GM19043 (cell line): ENCODE data around the gene KIAA0930.

Experiments used
- ATAC-seq: cut with Tn5 transposase; IDR thresholded peaks from one replicate; pipeline ENCODE4 v1.9.1; 2021; ENCODE audit warnings: low read depth; ENCODE audit not compliant: unreplicated experiment

The KIAA0930 gene

GRCh38 chr22:45154383-45154782, 86.3 kb downstream of the KIAA0930 start:
- no peak for ATAC-seq

DNA sequence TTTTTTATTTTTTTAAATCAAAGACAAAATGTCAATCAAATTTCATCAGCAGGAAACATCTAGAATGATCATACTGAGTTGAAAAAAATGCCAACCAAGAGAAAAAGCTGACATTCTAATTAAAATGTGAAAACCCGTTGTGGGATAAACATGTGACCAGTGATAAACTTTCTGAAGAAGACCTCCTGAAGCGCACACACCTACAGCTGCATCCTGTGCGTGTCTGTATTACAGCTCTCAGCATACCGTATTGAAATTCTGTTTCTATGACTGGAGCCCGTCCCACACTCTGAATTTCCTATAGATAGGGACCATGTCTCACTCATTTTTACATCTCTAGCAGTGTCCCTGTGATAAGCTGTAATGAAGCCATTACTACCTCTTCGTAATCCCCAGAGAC, 89.2 kb downstream of the KIAA0930 start:
- ATAC-seq = no peak

GRCh38 chr22:45150139-45150538, 90.6 kb downstream of the KIAA0930 start:
- ATAC-seq = no peak

GRCh38 chr22:45149671-45150070, 91.0 kb downstream of the KIAA0930 start:
- no peak for ATAC-seq

DNA sequence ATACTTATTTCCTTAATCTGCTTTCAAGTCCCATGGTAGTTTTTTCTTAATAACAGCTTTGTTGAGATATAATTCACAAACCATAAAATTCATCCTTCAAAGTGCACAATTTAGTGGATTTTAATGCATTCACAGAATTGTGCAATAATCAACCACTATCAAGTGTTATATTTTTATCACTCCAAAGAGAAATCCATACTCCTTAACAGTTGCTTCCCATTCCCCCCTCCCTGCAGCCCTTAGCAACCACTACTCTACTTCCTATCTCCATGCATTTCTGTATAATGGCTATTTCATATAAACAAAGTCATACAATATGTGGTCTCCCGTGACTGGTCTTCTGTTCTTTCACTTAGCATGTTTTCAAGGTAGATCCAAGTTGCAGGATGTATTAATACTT, 95.8 kb downstream of the KIAA0930 start:
- ATAC-seq = no peak

DNA sequence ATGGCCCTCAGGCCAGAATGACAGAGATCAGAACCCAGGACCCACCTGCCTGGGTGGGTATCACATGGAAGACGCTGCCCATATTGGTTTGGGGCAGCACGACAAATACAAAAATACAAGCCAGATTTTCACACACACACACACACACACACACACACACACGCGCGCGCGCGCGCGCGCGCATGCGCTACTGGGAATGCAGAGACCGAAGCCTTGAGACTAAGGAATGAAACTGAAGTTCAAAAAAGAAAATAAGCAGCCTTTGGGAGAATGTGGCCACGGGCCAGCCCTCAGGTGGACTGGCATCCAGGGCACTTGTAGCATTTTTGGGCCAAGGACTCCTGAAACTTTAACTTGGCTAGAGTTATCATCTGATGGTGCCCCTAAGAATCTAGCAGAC, 98.3 kb downstream of the KIAA0930 start:
- no peak for ATAC-seq
